Caco-2 (cell line): ENCODE measurements around the gene DYRK1A. TPM values are rescaled to one million over a fixed set of nuclear protein-coding genes. Genes with fewer than 3 reads are reported as not detected.

Experiments
- BruUV-seq: library from RNA; stranded (reverse); fragments of 400-500 nt; replicated peaks from 2 replicates; lab custom pipeline; 2021; lab: Mats Ljungman, UMichigan
- CTCF ChIA-PET: fragments of 300-600 bp; sonication (Branson Sonifier 250); formaldehyde crosslinking; loops from one replicate; lab custom pipeline; 2022; ENCODE audit warnings: antibody characterized with exemption; lab: Charles Lee
- POLR2A ChIA-PET: fragments of 300-600 bp; sonication (Branson Sonifier 250); formaldehyde crosslinking; loops from one replicate; lab custom pipeline; 2022; ENCODE audit warnings: antibody characterized with exemption; lab: Charles Lee
- DNase-seq, 2 experiments: peaks; one replicate each; pipeline versions ENCODE4 v3.0.0 to v3.0.0-alpha.2; 2020 to 2022
- H3K27me3 ChIP-seq: replicated peaks from 2 replicates; pipeline ENCODE4 v1.6.0; 2011; ENCODE audit warnings: low read length; ENCODE audit not compliant: control insufficient read depth, insufficient read depth
- H3K36me3 ChIP-seq: 2 replicates; pipeline ENCODE4 v1.5.1; 2011; ENCODE audit warnings: low read length; ENCODE audit not compliant: control insufficient read depth, insufficient read depth
- H3K4me1 ChIP-seq: fragments of 250-450 bp; sonication (Bioruptor Pico); 2 replicates; pipeline ENCODE4 v1.5.1; 2020; ENCODE audit warnings: mild to moderate bottlenecking
- H3K4me3 ChIP-seq: 2 replicates; pipeline ENCODE4 v1.5.1; 2011; ENCODE audit warnings: low read depth, mild to moderate bottlenecking, control low read depth, low read length
- H3K9me3 ChIP-seq: fragments of 250-450 bp; sonication (Bioruptor Pico); 2 replicates; pipeline ENCODE4 v1.5.1; 2020; ENCODE audit warnings: mild to moderate bottlenecking, moderate library complexity
- H3K27ac Mint-ChIP-seq: one replicate; pipeline ENCODE4 v1.8.0; 2022; ENCODE audit warnings: mixed read lengths; ENCODE audit not compliant: unreplicated experiment
- H3K27me3 Mint-ChIP-seq: one replicate; pipeline ENCODE4 v1.8.0; 2022; ENCODE audit warnings: mixed read lengths; ENCODE audit not compliant: insufficient read depth, unreplicated experiment
- H3K36me3 Mint-ChIP-seq: one replicate; pipeline ENCODE4 v1.8.0; 2022; ENCODE audit warnings: mild to moderate bottlenecking, mixed read lengths; ENCODE audit not compliant: insufficient read depth, unreplicated experiment
- H3K4me1 Mint-ChIP-seq: one replicate; pipeline ENCODE4 v1.8.0; 2022; ENCODE audit warnings: low read depth, mixed read lengths; ENCODE audit not compliant: unreplicated experiment
- H3K4me3 Mint-ChIP-seq: one replicate; pipeline ENCODE4 v1.8.0; 2022; ENCODE audit warnings: mild to moderate bottlenecking, moderate library complexity, mixed read lengths; ENCODE audit not compliant: unreplicated experiment
- H3K9me3 Mint-ChIP-seq: one replicate; pipeline ENCODE4 v1.8.0; 2022; ENCODE audit warnings: mixed read lengths; ENCODE audit not compliant: unreplicated experiment
- intact Hi-C: fragments of 100-400 bp; cut with micrococcal nuclease; formaldehyde crosslinking; loops from one replicate; pipeline ENCODE4 v1.10.0; 2022; ENCODE audit not compliant: unreplicated experiment
- total RNA-seq: library from RNA; stranded (reverse); gene quantifications from 2 replicates; pipeline ENCODE4 v1.2.3, GENCODE V29; 2022
- TF ChIP-seq, protein P1 (sequence below), 2 experiments: fragments of 200-600 bp in 1 of 2; IDR thresholded peaks; 1 replicate in 1 of 2; 2 replicates in 1 of 2; pipeline versions ENCODE4 v1.5.1 to v1.8.0; 2011 to 2022; ENCODE audit warnings: antibody characterized with exemption in 1 of 2, control low read depth in 1 of 2, inconsistent platforms in 1 of 2, low read depth in 1 of 2, low read length in 1 of 2, mild to moderate bottlenecking in 1 of 2, moderate library complexity in 1 of 2; ENCODE audit not compliant: insufficient read depth in 1 of 2, severe bottlenecking in 1 of 2, unreplicated experiment in 1 of 2

DYRK1A gene
- total RNA-seq, 1 experiment from 2014 or later: 50.9 TPM

- Histone ChIP-seq H3K36me3 (no peaks in the 10 kb centered on the region), H3K27me3 (no peaks in the 10 kb centered on the region), H3K9me3 (no peaks in the 10 kb centered on the region), H3K4me3 (no peak overlapping the region), H3K4me1 (peaks cover 5% of the 10 kb centered on the region; the same call in 1 of the 2 replicates)
- Mint-ChIP-seq H3K27me3 (no peaks in the 10 kb centered on the region), H3K4me1 (no peaks in the 10 kb centered on the region), H3K9me3 (no peaks in the 10 kb centered on the region), H3K27ac (no peak overlapping the region), H3K36me3 (peaks cover 26% of the 10 kb centered on the region), H3K4me3 (no peak overlapping the region)
- CTCF ChIA-PET: no interaction called here
- TF ChIP-seq, protein P1, sequence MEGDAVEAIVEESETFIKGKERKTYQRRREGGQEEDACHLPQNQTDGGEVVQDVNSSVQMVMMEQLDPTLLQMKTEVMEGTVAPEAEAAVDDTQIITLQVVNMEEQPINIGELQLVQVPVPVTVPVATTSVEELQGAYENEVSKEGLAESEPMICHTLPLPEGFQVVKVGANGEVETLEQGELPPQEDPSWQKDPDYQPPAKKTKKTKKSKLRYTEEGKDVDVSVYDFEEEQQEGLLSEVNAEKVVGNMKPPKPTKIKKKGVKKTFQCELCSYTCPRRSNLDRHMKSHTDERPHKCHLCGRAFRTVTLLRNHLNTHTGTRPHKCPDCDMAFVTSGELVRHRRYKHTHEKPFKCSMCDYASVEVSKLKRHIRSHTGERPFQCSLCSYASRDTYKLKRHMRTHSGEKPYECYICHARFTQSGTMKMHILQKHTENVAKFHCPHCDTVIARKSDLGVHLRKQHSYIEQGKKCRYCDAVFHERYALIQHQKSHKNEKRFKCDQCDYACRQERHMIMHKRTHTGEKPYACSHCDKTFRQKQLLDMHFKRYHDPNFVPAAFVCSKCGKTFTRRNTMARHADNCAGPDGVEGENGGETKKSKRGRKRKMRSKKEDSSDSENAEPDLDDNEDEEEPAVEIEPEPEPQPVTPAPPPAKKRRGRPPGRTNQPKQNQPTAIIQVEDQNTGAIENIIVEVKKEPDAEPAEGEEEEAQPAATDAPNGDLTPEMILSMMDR (IDR thresholded peaks at IDR 0.05; ENCODE audit: insufficient read depth in 1 of 2, low read depth in 1 of 2, low read length in 1 of 2, severe bottlenecking in 1 of 2, unreplicated experiment in 1 of 2): no peak
- BruUV-seq: no TSS peak
- intact Hi-C loops: no loop called here
- DNase-seq: no peak
- POLR2A ChIA-PET: no interaction called here
These were observed 106.9 kb downstream of the DYRK1A start for GRCh38 chr21:37473491-37473890.

DNA sequence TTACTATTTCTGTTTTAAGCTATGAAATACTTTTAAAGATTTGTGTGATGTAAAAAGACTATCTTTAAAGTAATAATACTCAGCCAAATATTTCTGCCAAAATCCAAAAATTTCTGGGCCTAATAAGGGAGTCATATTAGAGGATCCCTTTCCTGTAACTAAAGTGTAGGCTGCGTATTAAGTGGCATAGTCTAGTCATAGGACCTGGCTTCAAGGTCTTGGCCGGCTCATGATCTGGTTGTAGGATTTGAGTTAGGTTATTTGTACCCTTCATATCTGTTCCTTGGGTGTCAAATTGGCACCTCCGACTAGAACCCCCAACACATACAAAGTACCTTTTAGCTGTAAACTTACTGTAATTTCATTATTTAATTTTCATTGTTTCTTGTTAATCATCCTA is 107.8 kb downstream of the DYRK1A start:
- Mint-ChIP-seq H3K4me3 (no peak overlapping the region), H3K9me3 (no peaks in the 10 kb centered on the region), H3K4me1 (no peaks in the 10 kb centered on the region), H3K27ac (no peak overlapping the region), H3K36me3 (peaks cover 21% of the 10 kb centered on the region), H3K27me3 (no peaks in the 10 kb centered on the region)
- no peaks in the 10 kb centered on the region for H3K9me3 ChIP-seq
- TF ChIP-seq, protein P1 (IDR thresholded peaks at IDR 0.05; ENCODE audit: insufficient read depth in 1 of 2, low read depth in 1 of 2, low read length in 1 of 2, severe bottlenecking in 1 of 2, unreplicated experiment in 1 of 2): no peak
- H3K27me3 ChIP-seq: no peaks in the 10 kb centered on the region
- H3K36me3 ChIP-seq: no peaks in the 10 kb centered on the region
- intact Hi-C loops: no loop called here
- ChIA-PET POLR2A (no interaction called here), CTCF (no interaction called here)
- H3K4me3 ChIP-seq: no peak overlapping the region
- no peak for DNase-seq
- no TSS peak for BruUV-seq
- peaks cover 11% of the 10 kb centered on the region; the same call in 1 of the 2 replicates for H3K4me1 ChIP-seq

- Mint-ChIP-seq H3K4me1 (no peaks in the 10 kb centered on the region), H3K4me3 (no peak overlapping the region), H3K36me3 (peaks cover 20% of the 10 kb centered on the region), H3K27ac (no peak overlapping the region), H3K9me3 (no peaks in the 10 kb centered on the region), H3K27me3 (no peaks in the 10 kb centered on the region)
- CTCF ChIA-PET: interaction anchor here (0.6 kb wide), 1 partner anchor 13 kb away, joined by 3 read pairs; no protein-coding TSS in a partner anchor
- no peak for DNase-seq
- POLR2A ChIA-PET: no interaction called here
- no peaks in the 10 kb centered on the region for H3K36me3 ChIP-seq
- TF ChIP-seq, protein P1 (IDR thresholded peaks at IDR 0.05; ENCODE audit: insufficient read depth in 1 of 2, low read depth in 1 of 2, low read length in 1 of 2, severe bottlenecking in 1 of 2, unreplicated experiment in 1 of 2): no peak
- no peak overlapping the region for H3K4me3 ChIP-seq
- H3K27me3 ChIP-seq: no peaks in the 10 kb centered on the region
- no TSS peak for BruUV-seq
- intact Hi-C loops: no loop called here
- peaks cover 11% of the 10 kb centered on the region; the same call in 1 of the 2 replicates for H3K4me1 ChIP-seq
- no peaks in the 10 kb centered on the region for H3K9me3 ChIP-seq
These were observed 108.8 kb downstream of the DYRK1A start for GRCh38 chr21:37475186-37475868.
